Measurements from ENCODE around the gene ELFN1.

DNA sequence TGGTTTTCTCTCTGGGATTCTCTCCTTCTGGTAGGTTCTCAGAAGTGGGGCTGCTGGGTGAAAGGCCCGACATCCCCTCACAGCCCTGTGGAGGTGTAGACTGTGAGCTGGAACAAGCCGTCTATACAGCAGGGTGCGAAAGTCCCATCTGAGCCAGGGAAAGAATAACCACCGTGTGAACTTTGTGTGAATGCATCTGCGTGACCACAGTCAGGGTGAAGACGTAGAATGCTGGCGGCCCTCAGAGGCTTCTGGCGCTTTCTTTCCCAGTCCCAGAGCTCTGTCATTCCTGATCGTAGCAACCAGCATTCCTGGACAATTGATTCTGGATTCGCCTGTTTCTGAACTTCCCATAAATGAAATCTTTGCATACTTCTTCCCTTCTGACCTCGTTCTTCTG, 30.0 kb downstream of the ELFN1 start:
- TF ChIP-seq, protein P1, sequence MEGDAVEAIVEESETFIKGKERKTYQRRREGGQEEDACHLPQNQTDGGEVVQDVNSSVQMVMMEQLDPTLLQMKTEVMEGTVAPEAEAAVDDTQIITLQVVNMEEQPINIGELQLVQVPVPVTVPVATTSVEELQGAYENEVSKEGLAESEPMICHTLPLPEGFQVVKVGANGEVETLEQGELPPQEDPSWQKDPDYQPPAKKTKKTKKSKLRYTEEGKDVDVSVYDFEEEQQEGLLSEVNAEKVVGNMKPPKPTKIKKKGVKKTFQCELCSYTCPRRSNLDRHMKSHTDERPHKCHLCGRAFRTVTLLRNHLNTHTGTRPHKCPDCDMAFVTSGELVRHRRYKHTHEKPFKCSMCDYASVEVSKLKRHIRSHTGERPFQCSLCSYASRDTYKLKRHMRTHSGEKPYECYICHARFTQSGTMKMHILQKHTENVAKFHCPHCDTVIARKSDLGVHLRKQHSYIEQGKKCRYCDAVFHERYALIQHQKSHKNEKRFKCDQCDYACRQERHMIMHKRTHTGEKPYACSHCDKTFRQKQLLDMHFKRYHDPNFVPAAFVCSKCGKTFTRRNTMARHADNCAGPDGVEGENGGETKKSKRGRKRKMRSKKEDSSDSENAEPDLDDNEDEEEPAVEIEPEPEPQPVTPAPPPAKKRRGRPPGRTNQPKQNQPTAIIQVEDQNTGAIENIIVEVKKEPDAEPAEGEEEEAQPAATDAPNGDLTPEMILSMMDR (IDR thresholded peaks at IDR 0.05; ENCODE audit: insufficient read depth, low read depth, low read length), result no peak
- TF ChIP-seq EZH2 (IDR thresholded peaks at IDR 0.05; ENCODE audit: insufficient read depth, low read length), result no peak

Measured in astrocyte (in vitro differentiated cells and primary cell).